HepG2 (cell line): ENCODE results near the gene PXMP4.
A peak's percentile ranks its signal among the peaks of the same experiment; 100 is the strongest.

Experiments
- BHLHE40 ChIP-seq: IDR thresholded peaks from 2 replicates; pipeline ENCODE4 v1.6.1; 2011; ENCODE audit warnings: low read length, improper control_type of control experiment
- CEBPB ChIP-seq: IDR thresholded peaks from 2 replicates; pipeline ENCODE4 v1.6.1; 2011; ENCODE audit warnings: low read depth, low read length, improper control_type of control experiment, borderline replicate concordance
- ELF3 ChIP-seq: IDR thresholded peaks from 2 replicates; pipeline ENCODE4 v1.6.1; 2016; ENCODE audit warnings: missing genetic modification reagents, missing compliant biosample characterization
- MYC ChIP-seq: sonication (generic); formaldehyde crosslinking; IDR thresholded peaks from 2 replicates; pipeline ENCODE4 v1.9.0; 2021; ENCODE audit warnings: missing genetic modification reagents, borderline replicate concordance
- NR2F1 ChIP-seq, 2 experiments: fragments of 450-650 bp in 1 of 2; formaldehyde crosslinking in 1 of 2; IDR thresholded peaks; 2 replicates each; pipeline versions ENCODE4 v1.5.0 to v1.6.1; 2016 to 2020; ENCODE audit warnings: mild to moderate bottlenecking in 1 of 2, missing compliant biosample characterization in 1 of 2, missing genetic modification reagents in 1 of 2, moderate library complexity in 1 of 2
- POLR2A ChIP-seq, 2 experiments: IDR thresholded peaks; 2 replicates each; pipeline ENCODE4 v1.6.1; 2011; ENCODE audit warnings: low read depth in 2 of 2, low read length in 2 of 2, mild to moderate bottlenecking in 1 of 2, moderate library complexity in 1 of 2; ENCODE audit not compliant: insufficient read depth in 1 of 2
- SIN3A ChIP-seq: IDR thresholded peaks from 2 replicates; pipeline ENCODE4 v1.6.1; 2011; ENCODE audit warnings: low read depth, mild to moderate bottlenecking, control low read depth, low read length, borderline replicate concordance
- TF ChIP-seq, protein P1 (sequence below): sonication (generic); formaldehyde crosslinking; IDR thresholded peaks from 2 replicates; pipeline ENCODE4 v1.4.0; 2020; ENCODE audit warnings: mild to moderate bottlenecking, missing genetic modification reagents

DNA sequence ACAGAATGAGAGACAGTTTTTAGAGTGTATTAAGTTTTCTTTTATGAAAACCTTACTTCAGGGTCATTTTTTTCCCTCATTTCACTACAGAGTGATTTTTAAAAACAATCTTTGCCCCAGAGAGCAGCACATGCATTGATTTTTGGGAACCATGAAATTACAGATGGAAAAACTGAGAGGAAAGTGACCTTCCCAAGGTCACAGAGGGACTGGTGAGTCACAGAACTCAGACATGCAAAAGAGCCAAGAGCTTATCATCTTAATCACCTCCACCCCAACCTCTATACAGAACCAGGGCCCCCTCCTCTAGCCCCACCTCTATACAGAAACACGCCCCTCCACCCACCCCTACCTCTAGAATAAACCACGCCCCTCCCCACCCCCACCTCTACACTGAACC, 10.7 kb downstream of the PXMP4 start:
- TF ChIP-seq ELF3 (CRISPR knock-in tag) (no peak), CEBPB (no peak), BHLHE40 (no peak), POLR2A (IDR thresholded peaks at IDR 0.05; ENCODE audit: insufficient read depth in 1 of 2, low read depth in 2 of 2, low read length in 2 of 2) (no peak), MYC (CRISPR knock-in tag) (no peak), NR2F1 (CRISPR knock-in tag; IDR thresholded peaks at IDR 0.05) (0 out of 4 replicates have a peak, but pooled peaks of 1 of the 2 experiments have one; percentile 35), SIN3A (no peak)
- TF ChIP-seq, protein P1, sequence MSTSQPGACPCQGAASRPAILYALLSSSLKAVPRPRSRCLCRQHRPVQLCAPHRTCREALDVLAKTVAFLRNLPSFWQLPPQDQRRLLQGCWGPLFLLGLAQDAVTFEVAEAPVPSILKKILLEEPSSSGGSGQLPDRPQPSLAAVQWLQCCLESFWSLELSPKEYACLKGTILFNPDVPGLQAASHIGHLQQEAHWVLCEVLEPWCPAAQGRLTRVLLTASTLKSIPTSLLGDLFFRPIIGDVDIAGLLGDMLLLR, result no peak
